SIG-M5 treated with dmso at 0.1 percent for 504 hours (cell line): ENCODE data around the gene ELFN2.

ENCODE experiments used
- DNase-seq: peaks from one replicate; lab custom pipeline; 2025; ENCODE audit not compliant: unreplicated experiment; lab: John Stamatoyannopoulos, UW

The ELFN2 gene

DNA sequence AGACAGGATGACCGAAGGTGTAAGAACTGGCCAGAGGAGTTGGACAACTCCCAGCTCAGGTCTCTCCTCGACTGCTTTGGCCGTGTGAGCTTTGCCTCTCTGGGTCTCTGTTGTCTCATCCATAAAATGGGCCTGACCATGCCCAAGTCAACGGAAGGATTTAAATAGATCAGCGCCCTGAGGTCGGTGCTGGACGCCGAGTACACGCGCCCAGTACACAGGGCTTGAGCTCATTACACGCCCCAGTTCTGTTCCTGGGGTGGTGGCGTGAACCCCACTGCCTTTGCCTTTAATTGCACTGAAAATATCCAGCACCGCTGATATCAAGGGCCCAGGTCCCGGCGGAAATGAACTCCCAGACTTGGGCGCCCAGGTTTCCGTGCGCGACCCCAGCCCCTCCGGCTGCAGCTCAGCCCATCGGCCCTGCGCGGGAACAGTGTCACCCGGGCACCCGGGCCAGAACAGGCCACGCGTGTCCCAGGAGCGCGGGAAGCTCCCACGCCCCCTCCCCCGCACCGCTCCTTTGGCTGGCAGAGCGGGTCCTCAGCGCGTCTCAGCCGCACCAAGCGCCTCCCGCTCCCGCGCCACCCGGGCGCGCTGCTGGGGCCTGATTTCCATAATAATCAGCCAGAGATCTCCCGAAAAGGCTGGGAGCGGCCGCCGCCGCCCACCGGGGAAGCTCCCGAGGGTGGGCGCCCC, 102.8 kb downstream of the ELFN2 start:
- no peak for DNase-seq

GRCh38 chr22:37320726-37321677, 106.3 kb downstream of the ELFN2 start:
- peak; percentile 25 for DNase-seq

DNA sequence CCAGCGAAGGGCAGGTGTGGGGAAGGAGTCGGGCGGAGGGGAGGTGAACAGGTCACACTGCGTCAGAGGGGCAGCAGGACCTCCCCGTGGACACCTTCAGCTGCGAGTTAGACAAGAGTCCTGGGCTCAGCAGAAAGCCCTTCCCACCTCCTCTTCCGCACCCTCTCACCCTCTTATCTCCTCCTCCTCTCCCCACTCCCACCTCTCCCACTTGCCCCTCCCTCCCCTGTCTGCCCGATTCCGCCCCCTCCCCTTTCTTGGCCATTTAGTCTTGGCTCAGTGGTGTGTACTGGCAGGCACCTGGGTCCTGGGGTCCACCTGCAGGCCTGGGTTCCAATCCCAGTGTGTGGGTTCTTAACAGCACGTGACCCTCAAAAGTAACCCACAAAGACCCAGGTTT, 107.8 kb downstream of the ELFN2 start:
- DNase-seq, result no peak

- no peak for DNase-seq
Measured at GRCh38 chr22:37318364-37319109, 108.7 kb downstream of the ELFN2 start.
